ENCODE data around the gene INTS1.
"Not testable (repeated sequence)": the region's sequence is repeated elsewhere in the genome, so short reads cannot be mapped to it uniquely, and the experiment has no call there.

INTS1 gene

DNA sequence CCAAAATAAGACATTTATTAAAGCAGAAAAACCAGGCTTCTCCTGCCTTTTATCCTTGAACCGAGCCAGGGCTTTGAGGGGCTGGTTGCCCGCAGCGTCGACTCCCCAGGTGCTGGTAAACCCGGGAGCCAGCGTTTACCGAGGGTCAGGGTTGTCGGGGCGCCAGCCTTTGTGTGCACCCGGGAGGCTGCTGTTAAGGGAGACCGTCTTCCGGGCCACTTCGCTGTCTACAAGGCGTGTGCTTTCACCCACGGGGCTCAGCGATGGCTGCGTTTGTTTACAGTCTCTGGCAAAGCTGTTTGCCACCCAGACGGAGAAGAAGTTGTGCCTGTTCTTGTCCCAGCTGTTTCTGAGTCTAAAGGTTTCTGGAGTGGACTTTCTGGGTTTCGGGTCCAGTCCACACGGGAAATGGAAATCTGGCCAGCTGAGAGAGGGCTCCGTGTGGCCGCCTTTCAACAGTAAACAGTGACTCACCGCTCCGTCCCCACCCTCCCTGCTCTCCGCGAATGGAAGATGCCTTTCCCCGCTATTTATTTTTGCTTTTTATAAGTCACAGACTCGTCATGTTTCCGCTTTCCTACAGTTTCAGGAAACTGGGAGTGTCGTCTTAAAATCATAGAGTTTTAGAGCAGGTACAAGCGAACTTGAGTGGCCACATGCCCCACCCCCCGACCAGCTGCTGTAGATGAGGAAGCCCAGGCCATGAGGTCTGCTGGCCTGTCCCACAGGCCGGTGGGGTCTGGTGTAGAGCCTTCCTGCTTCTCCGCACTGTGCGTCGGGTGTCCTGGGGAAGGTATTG, 28.5 kb upstream of the INTS1 start:
- DNase-seq (ENCODE audit: low read depth) = peak; percentile 75
- H3K4me3 ChIP-seq (ENCODE audit: low read depth, low read length) = peak overlapping the region; percentile 56

DNA sequence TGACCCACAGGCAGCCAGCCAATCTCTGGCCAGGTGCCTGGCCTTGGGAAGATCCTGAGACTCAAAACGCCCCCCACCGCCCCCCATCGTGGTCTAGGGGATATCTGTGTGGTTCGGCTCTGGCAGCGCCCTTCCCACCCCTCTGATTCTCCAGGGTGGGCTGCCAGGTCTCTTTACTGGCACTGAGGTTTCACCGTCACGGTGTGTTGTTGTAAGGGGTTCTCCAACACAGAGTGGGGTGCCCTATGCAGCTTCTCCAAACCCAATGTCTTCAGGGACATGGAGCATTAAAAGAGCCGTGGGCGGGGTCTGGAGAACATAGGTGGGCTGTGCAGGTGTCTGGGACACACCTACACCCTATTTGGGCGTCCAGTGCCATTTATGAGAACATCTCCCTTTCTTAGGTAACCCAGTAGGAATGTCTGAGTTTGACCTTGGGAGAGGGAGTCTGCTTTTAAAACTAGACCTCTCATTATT, 27.8 kb upstream of the INTS1 start:
- peak overlapping the region; percentile 56 for H3K4me3 ChIP-seq (ENCODE audit: low read depth, low read length)
- DNase-seq (ENCODE audit: low read depth) = no peak

- H3K4me3 ChIP-seq (ENCODE audit: low read depth, low read length) = peak overlapping the region; percentile 56
- no peak for DNase-seq (ENCODE audit: low read depth)
These were observed 27.2 kb upstream of the INTS1 start for GRCh38 chr7:1531263-1531978.

GRCh38 chr7:1530946-1531262, 26.7 kb upstream of the INTS1 start:
- no peak for DNase-seq (ENCODE audit: low read depth)
- peak overlapping the region; percentile 56 for H3K4me3 ChIP-seq (ENCODE audit: low read depth, low read length)

DNA sequence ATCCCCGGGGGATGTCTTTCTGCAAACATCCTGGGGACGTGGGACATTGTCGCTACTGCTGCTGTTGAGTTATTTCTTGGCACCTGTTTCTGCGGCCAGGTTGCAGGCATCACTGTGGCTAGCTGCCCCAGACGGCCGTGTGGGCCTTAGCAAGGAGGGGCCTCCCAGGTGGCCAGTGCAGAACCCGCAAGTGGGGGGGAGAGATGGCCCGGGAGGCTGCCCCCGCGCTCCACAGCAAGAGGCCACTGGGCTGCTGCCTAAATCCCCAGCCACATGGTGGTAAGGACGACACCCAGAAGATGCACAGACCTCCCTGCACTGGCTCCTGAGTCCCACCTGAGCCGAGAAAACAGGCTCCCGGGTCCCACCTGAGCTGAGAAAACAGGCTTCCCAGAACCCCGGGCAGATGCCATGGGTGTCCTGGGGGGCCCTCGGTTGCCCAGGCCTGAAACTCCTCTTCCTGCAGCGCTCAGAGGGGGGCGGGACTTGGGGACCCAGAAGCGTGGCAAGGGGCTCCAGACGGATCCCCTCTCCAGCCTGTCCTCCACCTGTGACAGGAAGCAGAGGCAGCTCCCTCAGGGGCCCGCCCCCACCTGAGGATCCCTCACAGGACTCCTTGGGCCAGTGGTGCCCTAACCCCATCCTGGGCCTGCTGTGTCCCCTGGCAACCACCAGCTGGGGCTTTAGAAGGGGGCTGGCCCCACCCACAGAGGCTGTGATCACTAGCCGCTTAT, 25.4 kb upstream of the INTS1 start:
- H3K4me3 ChIP-seq (ENCODE audit: low read depth, low read length) = no peak overlapping the region
- DNase-seq (ENCODE audit: low read depth) = no peak

DNA sequence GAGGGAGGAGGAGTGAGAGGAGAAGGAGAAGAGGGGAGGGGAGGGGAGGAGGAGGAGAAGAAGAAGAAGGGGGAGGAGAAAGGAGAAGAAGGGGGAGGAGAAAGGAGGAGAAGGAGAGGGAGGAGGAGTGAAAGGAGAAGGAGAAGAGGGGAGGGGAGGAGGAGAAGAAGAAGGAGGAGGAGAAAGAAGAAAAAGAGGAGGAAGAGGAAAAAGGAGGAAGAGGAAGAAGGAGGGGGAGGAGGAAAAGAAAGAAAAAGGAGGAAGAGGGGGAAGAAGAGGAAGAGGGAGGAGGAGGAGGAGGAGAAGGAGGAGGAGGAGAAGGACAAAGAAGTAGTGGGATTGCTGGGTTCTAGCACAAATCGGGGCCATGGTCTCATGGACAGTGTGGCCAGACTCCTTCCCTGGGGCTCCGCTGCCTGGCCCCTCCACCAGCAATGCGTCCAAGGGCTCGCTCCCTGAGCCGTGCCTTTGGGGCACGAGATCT, 22.1 kb upstream of the INTS1 start:
- DNase-seq (ENCODE audit: low read depth) = no peak
- no peak overlapping the region for H3K4me3 ChIP-seq (ENCODE audit: low read depth, low read length)

DNA sequence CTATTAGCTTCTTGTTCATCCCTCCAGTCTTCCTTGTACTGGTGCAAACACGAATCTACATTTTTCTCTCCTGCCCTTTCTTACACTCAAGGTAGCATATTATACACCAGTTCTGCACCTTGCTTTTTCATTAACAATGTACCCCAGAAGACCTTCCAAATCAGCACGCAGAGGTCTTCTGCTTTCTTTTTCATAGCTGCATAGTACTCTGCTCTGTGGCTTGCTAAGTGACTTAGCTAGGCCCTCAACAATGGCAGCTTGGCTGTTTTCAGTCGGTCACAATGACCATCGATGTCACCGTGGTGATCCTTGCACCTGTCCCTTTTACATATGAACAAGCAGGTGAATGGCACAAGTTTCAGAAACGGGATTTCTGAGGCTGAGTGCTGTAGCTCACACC, 21.2 kb upstream of the INTS1 start:
- H3K4me3 ChIP-seq (ENCODE audit: low read depth, low read length) = no peak overlapping the region

DNA sequence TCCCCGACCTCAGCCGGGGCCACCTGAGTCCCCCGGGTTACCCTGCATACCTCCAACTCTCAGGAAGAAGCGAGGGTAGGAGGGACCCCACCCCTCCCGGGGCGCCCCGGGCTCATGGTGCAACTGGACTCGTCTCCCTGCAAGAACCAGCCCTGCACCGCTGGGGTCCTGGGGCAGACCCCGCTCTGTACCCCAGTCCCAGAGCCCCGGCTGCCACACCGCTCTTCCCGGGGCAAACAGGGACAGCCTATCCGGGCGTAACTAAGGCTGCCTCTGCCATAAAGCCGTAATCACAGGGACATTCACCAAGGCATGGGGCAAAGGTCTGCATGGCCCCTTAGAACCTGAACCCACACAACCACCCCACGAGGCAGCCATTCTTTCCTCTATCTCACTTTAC, 19.7 kb upstream of the INTS1 start:
- DNase-seq (ENCODE audit: low read depth) = no peak
- H3K4me3 ChIP-seq (ENCODE audit: low read depth, low read length) = no peak overlapping the region

More for the DNA sequence above, 21.2 kb upstream of the INTS1 start:
- DNase-seq (ENCODE audit: low read depth) = no peak

- DNase-seq (ENCODE audit: low read depth) = no peak
- no peak overlapping the region for H3K4me3 ChIP-seq (ENCODE audit: low read depth, low read length)
These were observed 19.0 kb upstream of the INTS1 start for GRCh38 chr7:1523208-1523607.

- DNase-seq (ENCODE audit: low read depth) = no peak
- no peak overlapping the region for H3K4me3 ChIP-seq (ENCODE audit: low read depth, low read length)
These were observed 17.3 kb upstream of the INTS1 start for GRCh38 chr7:1521456-1521855.

DNA sequence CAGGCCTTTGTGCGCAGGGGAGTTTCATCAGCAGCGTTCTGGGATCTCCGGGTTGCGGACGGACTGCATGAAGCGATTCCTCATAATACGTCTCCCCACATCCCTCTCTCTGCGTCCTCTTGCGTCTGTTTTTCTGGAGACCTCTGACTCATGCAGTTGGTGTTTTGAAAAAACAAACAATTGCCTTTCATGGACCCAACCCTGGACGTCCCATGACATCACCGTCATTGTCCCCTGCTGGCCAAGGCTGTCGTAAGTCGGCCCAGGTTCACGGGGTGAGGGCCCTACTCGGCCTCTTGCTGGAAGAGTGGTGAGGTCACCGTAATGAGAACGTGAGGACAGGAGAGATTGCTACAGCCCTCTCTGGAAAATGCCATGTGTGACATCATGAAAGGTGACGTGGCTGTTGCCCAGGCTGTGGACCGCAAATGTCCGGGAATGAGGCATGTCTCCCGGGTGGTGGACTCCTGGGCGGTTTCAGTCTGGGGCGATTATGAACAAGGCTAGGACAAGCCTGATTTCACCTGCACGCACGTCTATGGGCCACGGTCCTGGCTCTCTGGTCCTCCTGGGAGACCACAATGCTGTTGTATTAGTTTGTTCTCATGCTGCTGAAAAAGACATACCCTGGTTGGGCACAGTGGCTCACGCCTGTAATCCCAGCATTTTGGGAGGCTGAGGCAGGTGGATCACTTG, 16.5 kb upstream of the INTS1 start:
- DNase-seq (ENCODE audit: low read depth) = no peak
- H3K4me3 ChIP-seq (ENCODE audit: low read depth, low read length) = no peak overlapping the region

- not testable (repeated sequence) for DNase-seq (ENCODE audit: low read depth); H3K4me3 ChIP-seq (ENCODE audit: low read depth, low read length)
These were observed 15.2 kb upstream of the INTS1 start for GRCh38 chr7:1519322-1519922.

- no peak for DNase-seq (ENCODE audit: low read depth)
- no peak overlapping the region for H3K4me3 ChIP-seq (ENCODE audit: low read depth, low read length)
These were observed 12.5 kb upstream of the INTS1 start for GRCh38 chr7:1516586-1517251.

- DNase-seq (ENCODE audit: low read depth); H3K4me3 ChIP-seq (ENCODE audit: low read depth, low read length): not testable (repeated sequence)
These were observed 11.3 kb upstream of the INTS1 start for GRCh38 chr7:1515509-1515967.

- DNase-seq (ENCODE audit: low read depth) = no peak
- H3K4me3 ChIP-seq (ENCODE audit: low read depth, low read length) = no peak overlapping the region
These were observed 10.8 kb upstream of the INTS1 start for GRCh38 chr7:1514995-1515401.

- H3K4me3 ChIP-seq (ENCODE audit: low read depth, low read length) = no peak overlapping the region
- no peak for DNase-seq (ENCODE audit: low read depth)
These were observed 10.2 kb upstream of the INTS1 start for GRCh38 chr7:1514407-1514806.

- DNase-seq (ENCODE audit: low read depth) = no peak
- no peak overlapping the region for H3K4me3 ChIP-seq (ENCODE audit: low read depth, low read length)
These were observed 9.5 kb upstream of the INTS1 start for GRCh38 chr7:1513657-1514095.

GRCh38 chr7:1512781-1513656, 8.8 kb upstream of the INTS1 start:
- DNase-seq (ENCODE audit: low read depth) = no peak
- H3K4me3 ChIP-seq (ENCODE audit: low read depth, low read length) = no peak overlapping the region
